Uterus (tissue), 4 donors: ENCODE measurements around the gene OXT. TPM values are rescaled to one million over a fixed set of nuclear protein-coding genes. Genes with fewer than 3 reads are reported as not detected.

Experiments used
- DNase-seq, 2 donors: peaks; one replicate each; pipeline ENCODE4 v3.0.0-alpha.2; 2019 to 2020
- H3K27ac ChIP-seq, 2 donors: fragments of 200-600 bp; sonication (generic); 1 replicate in 1 of 2; 2 replicates in 1 of 2; pipeline ENCODE4 v1.5.1; 2016 to 2018
- H3K27me3 ChIP-seq, 2 donors: fragments of 200-600 bp; sonication (generic); one replicate each; pipeline ENCODE4 v1.5.1; 2018 to 2019; ENCODE audit warnings: control low read depth in 1 of 2
- H3K36me3 ChIP-seq, 2 donors: fragments of 200-600 bp; sonication (generic); one replicate each; pipeline ENCODE4 v1.5.1; 2019; ENCODE audit warnings: control low read depth in 1 of 2
- H3K4me1 ChIP-seq, 2 donors: fragments of 200-600 bp; sonication (generic); one replicate each; pipeline ENCODE4 v1.5.1; 2018 to 2019; ENCODE audit warnings: control low read depth in 1 of 2
- H3K4me3 ChIP-seq, 2 donors: fragments of 200-600 bp; sonication (generic); 1 replicate in 1 of 2; 2 replicates in 1 of 2; pipeline ENCODE4 v1.5.1; 2018 to 2019; ENCODE audit warnings: mild to moderate bottlenecking in 1 of 2
- H3K9me3 ChIP-seq, 2 donors: fragments of 200-600 bp; sonication (generic); one replicate each; pipeline ENCODE4 v1.5.1; 2019; ENCODE audit warnings: control low read depth in 1 of 2
- POLR2A ChIP-seq, 2 donors: fragments of 450-650 bp; IDR thresholded peaks; one replicate each; pipeline ENCODE4 v1.6.1; 2016; ENCODE audit warnings: antibody characterized with exemption in 2 of 2, mild to moderate bottlenecking in 1 of 2, moderate library complexity in 1 of 2
- intact Hi-C: fragments of 100-400 bp; cut with DNase I; formaldehyde crosslinking; loops from one replicate; pipeline ENCODE4 v1.15.1; 2023; ENCODE audit warnings: low total_unique reads
- total RNA-seq, 4 donors: library from RNA; depleted of rRNA in 3 of 4; stranded (reverse); fragments of >200 nt in 3 of 4; gene quantifications; one replicate each; pipeline versions ENCODE4 v1.1.0 to v1.2.4, GENCODE V29; 2014 to 2023
- TF ChIP-seq, protein P1 (sequence below), 4 experiments: fragments of 200-600 bp in 2 of 4; fragments of 450-650 bp in 2 of 4; sonication (generic) in 2 of 4; IDR thresholded peaks; one replicate each; pipeline ENCODE4 v1.5.1; 2016 to 2019; ENCODE audit warnings: antibody characterized with exemption in 4 of 4, mild to moderate bottlenecking in 2 of 4, moderate library complexity in 1 of 4
- donor health status: DM: yes; HTN: yes; CAD: no.

OXT gene
- total RNA-seq, 4 donors from 2014 or later, result 4.2 TPM; not detected in 3

DNA sequence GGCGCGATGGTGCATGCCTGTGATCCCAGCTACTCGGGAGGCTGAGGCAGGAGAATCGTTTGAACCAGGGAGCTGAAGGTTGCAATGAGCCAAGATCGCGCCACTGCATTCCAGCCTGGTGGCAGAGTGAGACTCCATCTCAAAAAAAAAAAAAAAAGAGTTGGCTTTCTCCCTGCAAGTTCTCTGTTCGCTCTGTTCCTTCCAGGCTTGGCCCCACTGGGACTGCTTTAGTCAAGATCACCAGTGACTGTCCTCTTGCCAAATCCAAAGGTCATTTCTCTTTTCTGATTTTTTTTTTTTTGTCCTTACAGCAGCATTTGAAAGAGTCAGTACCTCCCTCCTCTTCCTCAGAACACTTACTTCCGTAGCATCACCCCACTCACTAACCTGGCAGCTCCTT, 38.8 kb upstream of the OXT start:
- Histone ChIP-seq H3K9me3 (no peaks in the 10 kb centered on the region), H3K27me3 (no peaks in the 10 kb centered on the region), H3K4me3 (no peak overlapping the region), H3K27ac (no peak overlapping the region), H3K36me3 (no peaks in the 10 kb centered on the region), H3K4me1 (no peaks in the 10 kb centered on the region)
- TF ChIP-seq POLR2A (IDR thresholded peaks at IDR 0.05), result no peak
- TF ChIP-seq, protein P1, sequence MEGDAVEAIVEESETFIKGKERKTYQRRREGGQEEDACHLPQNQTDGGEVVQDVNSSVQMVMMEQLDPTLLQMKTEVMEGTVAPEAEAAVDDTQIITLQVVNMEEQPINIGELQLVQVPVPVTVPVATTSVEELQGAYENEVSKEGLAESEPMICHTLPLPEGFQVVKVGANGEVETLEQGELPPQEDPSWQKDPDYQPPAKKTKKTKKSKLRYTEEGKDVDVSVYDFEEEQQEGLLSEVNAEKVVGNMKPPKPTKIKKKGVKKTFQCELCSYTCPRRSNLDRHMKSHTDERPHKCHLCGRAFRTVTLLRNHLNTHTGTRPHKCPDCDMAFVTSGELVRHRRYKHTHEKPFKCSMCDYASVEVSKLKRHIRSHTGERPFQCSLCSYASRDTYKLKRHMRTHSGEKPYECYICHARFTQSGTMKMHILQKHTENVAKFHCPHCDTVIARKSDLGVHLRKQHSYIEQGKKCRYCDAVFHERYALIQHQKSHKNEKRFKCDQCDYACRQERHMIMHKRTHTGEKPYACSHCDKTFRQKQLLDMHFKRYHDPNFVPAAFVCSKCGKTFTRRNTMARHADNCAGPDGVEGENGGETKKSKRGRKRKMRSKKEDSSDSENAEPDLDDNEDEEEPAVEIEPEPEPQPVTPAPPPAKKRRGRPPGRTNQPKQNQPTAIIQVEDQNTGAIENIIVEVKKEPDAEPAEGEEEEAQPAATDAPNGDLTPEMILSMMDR (IDR thresholded peaks at IDR 0.05), result no peak
- intact Hi-C loops, result no loop called here
- no peak for DNase-seq

DNA sequence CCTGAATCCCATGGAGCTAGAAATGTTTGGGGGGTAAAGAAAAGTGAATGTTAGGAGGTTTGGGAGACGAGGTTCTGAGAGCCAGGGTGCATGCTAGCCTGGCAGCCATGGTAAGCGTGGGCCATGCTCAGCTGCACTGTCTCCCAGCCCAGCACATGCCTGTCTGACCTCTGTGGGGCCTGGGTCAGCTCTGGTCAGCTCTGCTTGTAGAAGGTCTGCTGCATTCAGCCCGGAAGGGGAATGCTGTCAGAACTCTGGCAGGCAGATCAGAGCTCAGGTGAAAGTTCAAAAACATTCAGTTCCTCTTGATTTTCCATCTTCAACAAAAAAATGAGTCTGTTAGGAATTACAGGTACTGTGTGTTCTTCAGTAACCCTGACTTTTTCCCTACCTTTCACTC, 33.8 kb upstream of the OXT start:
- intact Hi-C loops, result no loop called here
- H3K9me3 ChIP-seq, result no peaks in the 10 kb centered on the region
- TF ChIP-seq POLR2A (IDR thresholded peaks at IDR 0.05), result no peak
- TF ChIP-seq, protein P1 (IDR thresholded peaks at IDR 0.05), result no peak
- H3K4me1 ChIP-seq, result no peaks in the 10 kb centered on the region
- no peak for DNase-seq
- H3K27me3 ChIP-seq, result no peaks in the 10 kb centered on the region
- H3K4me3 ChIP-seq, result no peak overlapping the region
- no peak overlapping the region for H3K27ac ChIP-seq
- no peaks in the 10 kb centered on the region for H3K36me3 ChIP-seq

DNA sequence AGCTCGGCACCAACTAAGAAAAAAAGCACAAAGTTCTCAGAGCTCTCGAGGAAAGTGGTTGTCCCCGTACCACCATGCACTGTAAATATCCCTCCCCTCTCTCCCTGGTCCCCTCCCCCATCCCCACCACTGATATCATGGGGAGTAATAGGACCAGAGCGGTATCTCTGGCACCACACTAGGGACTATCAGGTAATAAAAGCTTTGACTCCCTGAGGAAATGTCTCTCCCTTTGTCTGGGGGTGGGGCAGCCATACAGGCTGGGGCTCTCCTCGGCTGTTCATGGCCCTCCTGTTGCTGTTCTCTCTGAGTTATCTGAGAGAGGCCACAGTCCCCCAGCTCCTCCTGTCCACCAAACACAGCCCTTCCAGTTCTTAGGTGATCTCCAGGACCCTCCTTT, 33.0 kb upstream of the OXT start:
- intact Hi-C loops, result no loop called here
- no peaks in the 10 kb centered on the region for H3K4me1 ChIP-seq
- no peaks in the 10 kb centered on the region for H3K36me3 ChIP-seq
- no peak for TF ChIP-seq POLR2A (IDR thresholded peaks at IDR 0.05)
- TF ChIP-seq, protein P1 (IDR thresholded peaks at IDR 0.05), result no peak
- no peak for DNase-seq
- H3K4me3 ChIP-seq, result no peak overlapping the region
- H3K27me3 ChIP-seq, result no peaks in the 10 kb centered on the region
- no peaks in the 10 kb centered on the region for H3K9me3 ChIP-seq
- no peak overlapping the region for H3K27ac ChIP-seq

DNA sequence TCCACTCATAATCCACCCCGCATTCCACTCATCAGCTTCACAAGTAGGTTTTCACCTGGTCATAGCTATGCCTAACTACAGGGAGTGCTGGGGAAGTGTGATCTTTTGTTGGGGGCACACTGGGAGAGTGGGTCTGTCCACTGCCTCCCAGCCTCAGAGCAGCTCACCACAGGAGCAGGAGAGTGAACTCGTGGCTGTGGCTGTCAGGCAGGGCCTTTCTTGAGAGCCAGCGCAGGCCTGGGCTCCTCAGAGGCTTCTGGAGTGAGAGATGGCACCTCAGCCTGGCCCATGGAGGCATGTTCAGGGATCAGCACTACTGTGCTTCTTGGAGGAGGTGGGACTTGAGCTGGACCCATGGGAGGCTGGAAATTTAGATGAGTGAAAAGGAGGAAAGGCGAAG, 32.0 kb upstream of the OXT start:
- H3K27ac ChIP-seq, result no peak overlapping the region
- H3K9me3 ChIP-seq, result no peaks in the 10 kb centered on the region
- no peak for TF ChIP-seq POLR2A (IDR thresholded peaks at IDR 0.05)
- TF ChIP-seq, protein P1 (IDR thresholded peaks at IDR 0.05), result no peak
- no peaks in the 10 kb centered on the region for H3K36me3 ChIP-seq
- H3K4me3 ChIP-seq, result no peak overlapping the region
- no peak for DNase-seq
- no peaks in the 10 kb centered on the region for H3K4me1 ChIP-seq
- intact Hi-C loops, result no loop called here
- H3K27me3 ChIP-seq, result no peaks in the 10 kb centered on the region

DNA sequence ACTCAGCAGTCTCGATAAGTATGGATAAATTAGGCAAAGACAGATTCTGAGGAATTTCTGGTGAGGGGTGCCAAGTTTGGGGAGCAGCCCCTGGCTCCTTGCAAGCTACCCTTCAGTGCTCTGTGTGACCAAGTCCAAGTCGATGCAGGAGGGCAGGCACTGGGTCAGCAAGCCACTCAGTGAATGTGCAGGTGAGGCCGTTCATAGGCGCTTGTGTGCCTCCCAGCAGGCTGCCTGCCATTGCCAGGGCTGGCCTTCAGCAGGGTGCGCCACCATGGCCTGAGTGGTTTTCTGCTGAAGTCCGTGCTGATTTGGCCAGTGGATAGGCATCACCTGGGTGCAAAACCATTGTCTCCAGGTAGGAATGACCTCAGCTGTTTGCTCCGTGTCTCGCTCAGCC, 31.3 kb upstream of the OXT start:
- Histone ChIP-seq H3K27ac (no peak overlapping the region), H3K9me3 (no peaks in the 10 kb centered on the region), H3K36me3 (no peaks in the 10 kb centered on the region), H3K27me3 (no peaks in the 10 kb centered on the region), H3K4me3 (no peak overlapping the region), H3K4me1 (no peaks in the 10 kb centered on the region)
- intact Hi-C loops, result no loop called here
- TF ChIP-seq POLR2A (IDR thresholded peaks at IDR 0.05), result no peak
- TF ChIP-seq, protein P1 (IDR thresholded peaks at IDR 0.05), result no peak
- no peak for DNase-seq
